GM19193 (cell line): Measurements from ENCODE around the gene IQCC.

Source experiments
- POLR2A ChIP-seq: IDR thresholded peaks from 4 replicates; pipeline ENCODE4 v1.6.1; 2011; ENCODE audit not compliant: insufficient read depth, insufficient read length; ENCODE audit errors: extremely low read depth

The IQCC gene

DNA sequence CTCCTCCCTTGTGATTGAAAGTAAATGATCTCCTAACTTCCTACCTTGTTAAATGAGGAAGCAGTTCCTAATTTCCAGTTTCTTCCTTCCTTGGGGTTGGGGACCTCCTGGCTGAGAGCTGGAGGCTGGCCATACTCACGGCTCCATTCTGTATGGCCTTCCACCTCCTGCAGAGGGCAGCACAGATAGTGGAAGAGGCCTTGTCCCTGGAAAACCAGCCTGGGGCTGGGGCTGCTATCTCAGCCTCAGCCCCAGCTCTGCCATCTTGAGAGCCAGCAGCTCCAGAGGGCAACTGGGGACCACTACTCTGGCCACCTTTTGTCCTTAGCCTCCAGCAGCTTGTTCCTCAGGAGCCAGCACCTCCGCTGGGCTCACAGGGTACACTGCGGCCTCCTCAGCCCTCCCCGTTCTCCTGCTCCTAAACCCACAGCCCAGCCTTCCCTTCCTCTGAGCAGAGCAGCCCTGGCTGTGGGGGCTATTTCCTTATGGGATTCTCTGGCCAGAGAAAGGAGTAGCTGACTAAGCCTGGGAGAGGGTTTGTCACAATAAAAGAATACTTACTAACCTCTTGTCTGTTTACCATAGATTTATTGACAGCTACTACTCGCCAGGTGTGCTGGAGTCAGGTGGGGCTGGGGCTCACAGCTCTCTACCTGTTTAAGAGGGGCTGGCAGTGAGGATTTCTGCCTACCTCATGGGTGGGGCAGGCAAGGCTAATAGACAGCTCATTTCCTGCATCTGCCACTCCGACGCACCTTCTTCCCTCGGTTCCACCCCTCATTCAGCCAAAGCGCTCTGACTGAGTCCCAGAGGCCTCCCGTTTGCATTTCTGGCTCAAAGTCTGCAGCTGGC is 10.4 kb downstream of the IQCC start:
- TF ChIP-seq POLR2A = no peak

DNA sequence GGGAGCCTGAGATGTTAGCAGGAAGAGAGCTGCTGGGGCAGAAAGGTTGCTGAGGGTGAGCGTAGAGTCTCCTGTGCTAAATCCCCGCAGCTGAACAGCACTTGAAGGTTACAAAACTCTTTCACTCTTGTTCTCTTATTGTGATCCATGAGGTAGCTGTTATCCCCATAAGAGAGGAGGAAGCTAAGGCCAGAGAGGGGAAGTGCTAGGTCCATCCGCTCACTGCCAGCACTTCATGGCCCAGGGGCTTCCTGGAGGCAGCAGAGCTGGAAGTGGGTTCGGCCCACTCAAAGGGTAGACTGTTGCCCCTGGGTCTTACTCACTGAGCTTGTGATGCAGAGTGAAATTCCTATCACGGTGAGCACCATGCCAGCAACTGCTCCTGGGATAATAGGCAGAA is 11.1 kb downstream of the IQCC start:
- no peak for TF ChIP-seq POLR2A

- TF ChIP-seq POLR2A = no peak
These were observed 13.6 kb downstream of the IQCC start for GRCh38 chr1:32219022-32219421.

GRCh38 chr1:32220746-32221580 is 15.5 kb downstream of the IQCC start:
- no peak for TF ChIP-seq POLR2A

- no peak for TF ChIP-seq POLR2A
These were observed 16.1 kb downstream of the IQCC start for GRCh38 chr1:32221581-32221979.

GRCh38 chr1:32221980-32222755 is 16.7 kb downstream of the IQCC start, which contains the start of the genes EIF3I and TMEM234:
Gene EIF3I (plus strand): TSS chr1:32222407. CDS start chr1:32222442, 35 bp downstream.
Gene TMEM234 (minus strand): TSS chr1:32222353. CDS start chr1:32222322, 31 bp downstream.
- peak; percentile 86 for TF ChIP-seq POLR2A

DNA sequence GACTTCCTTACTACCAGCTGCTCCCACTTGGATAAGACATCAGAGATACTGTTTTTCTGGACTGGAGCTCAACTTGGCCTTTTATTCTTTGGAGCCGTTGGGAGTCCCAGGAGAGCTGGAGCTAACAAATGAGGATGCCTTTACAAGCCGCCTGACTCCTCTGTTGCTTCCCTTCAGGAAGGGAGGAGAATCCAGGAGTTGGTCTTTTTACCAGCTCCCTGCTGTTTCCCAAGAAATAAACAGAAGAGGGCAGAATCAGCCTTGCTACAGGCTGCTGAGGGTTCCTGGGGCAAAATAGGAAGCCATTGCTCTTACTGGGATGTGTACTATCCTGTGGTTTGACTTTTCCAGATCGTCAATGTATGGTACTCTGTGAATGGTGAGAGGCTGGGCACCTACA is 18.2 kb downstream of the IQCC start:
- TF ChIP-seq POLR2A = no peak

- no peak for TF ChIP-seq POLR2A
These were observed 18.8 kb downstream of the IQCC start for GRCh38 chr1:32224285-32224684.

DNA sequence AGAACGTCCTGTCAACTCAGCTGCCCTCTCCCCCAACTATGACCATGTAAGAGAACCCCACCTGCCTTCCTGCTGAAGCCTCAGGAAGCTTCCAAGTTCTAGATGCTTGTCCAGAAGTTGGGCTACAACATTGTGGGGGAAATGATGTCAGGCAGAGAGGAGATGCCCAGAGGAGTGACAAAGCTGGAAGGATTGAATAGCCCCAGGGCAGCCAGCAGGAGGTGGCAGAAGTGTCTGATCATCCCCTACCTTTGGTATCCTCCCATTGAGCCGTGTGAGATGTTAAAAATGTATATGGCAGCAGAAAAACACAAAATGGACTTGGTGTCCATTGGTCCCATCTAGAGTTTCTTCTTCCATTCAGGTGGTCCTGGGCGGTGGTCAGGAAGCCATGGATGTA is 23.3 kb downstream of the IQCC start:
- no peak for TF ChIP-seq POLR2A

GRCh38 chr1:32231843-32232432 is 26.5 kb downstream of the IQCC start:
- TF ChIP-seq POLR2A = peak; percentile 23

DNA sequence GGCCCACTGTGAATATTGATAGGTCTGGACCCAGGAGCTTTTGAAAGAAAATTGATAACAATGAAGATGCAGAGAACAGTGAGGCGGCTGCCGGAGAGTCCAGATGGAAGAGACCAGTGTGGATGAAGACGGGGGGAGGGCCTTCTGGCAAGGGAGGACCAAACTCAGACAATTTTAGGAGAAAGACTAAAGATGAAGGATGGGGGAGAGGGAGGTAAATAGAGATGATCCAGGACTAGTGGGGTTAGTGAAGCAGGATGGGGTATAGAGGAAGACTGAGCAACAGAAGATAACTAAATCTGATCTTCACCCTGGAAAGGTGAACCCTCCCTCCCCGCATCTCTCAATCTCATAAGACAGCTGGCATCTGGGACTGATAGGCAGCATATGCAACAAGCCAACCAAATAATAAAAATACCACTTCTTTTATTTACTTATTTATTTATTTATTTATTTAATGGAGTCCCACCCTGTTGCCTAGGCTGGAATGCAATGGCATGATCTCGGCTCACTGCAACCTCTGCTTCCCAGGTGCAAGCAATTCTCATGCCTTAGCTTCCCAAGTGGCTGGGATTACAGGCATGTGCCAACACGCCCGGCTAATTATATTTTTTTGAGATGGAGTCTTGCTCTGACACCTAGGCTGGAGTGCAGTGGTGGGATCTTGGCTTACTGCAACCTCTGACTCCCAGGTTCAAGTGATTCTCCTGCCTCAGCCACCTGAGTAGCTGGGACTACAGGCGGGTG is 27.3 kb downstream of the IQCC start:
- TF ChIP-seq POLR2A = no peak

GRCh38 chr1:32234792-32235191 is 29.3 kb downstream of the IQCC start:
- no peak for TF ChIP-seq POLR2A

DNA sequence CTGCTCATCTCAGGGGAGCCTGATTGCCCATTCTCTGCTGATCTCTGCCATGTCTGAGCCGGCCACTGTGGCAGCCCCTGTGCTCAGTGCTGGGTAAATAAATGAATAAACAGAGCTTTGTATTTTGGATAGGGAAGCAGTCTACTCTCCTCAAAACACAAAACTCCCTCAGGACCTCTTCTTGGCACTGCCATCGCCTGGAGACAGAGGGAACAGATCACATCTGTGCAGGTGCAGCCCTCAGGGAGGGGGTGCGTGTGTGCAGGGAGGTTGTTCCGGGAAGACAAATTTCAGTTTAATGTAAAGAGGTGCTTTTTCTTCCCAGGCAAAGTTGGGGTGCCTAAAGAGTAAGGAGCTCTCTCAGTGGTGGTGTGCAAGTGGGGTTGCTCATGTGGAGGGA is 33.9 kb downstream of the IQCC start:
- TF ChIP-seq POLR2A = no peak

- no peak for TF ChIP-seq POLR2A
These were observed 34.3 kb downstream of the IQCC start for GRCh38 chr1:32239790-32240139.
